Gastroesophageal sphincter (tissue), 3 donors: ENCODE measurements around the gene APOL1.

Experiments
- CTCF ChIP-seq, 4 experiments: fragments of 200-600 bp in 2 of 4; fragments of 450-650 bp in 2 of 4; sonication (generic) in 1 of 4; IDR thresholded peaks; one replicate each; pipeline ENCODE4 v1.5.1; 2017 to 2019; ENCODE audit warnings: antibody characterized with exemption in 4 of 4, mild to moderate bottlenecking in 2 of 4, moderate library complexity in 2 of 4
- EP300 ChIP-seq: sonication (generic); formaldehyde crosslinking; IDR thresholded peaks from one replicate; pipeline ENCODE4 v1.6.1; 2017; ENCODE audit warnings: antibody characterized with exemption, mild to moderate bottlenecking
- POLR2A ChIP-seq, 2 donors: fragments of 450-650 bp; IDR thresholded peaks; one replicate each; pipeline ENCODE4 v1.6.1; 2017; ENCODE audit warnings: antibody characterized with exemption in 2 of 2, mild to moderate bottlenecking in 2 of 2, moderate library complexity in 1 of 2
- POLR2AphosphoS5 ChIP-seq: sonication (generic); formaldehyde crosslinking; IDR thresholded peaks from one replicate; pipeline ENCODE4 v1.6.1; 2017; ENCODE audit warnings: antibody characterized with exemption

DNA sequence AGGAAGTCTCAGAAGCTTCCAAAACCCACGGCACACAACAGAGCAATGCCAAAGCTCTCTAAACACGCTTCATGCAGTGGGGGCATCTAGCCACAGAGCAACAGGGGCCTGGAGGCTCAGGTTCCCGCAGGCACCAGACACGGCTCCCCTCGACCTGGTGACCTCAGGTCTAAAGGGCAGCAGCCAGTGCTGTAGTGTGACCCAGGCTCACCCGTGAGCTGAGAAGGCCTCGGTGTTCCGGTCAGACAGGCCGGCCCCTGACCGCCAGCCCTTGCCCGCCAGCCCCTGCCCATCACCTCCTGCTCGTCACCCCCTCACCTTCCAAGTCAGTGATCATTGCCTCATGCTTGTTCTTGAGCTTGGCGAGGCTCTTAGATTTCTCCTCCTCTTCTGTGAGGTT lies 45.7 kb downstream of the APOL1 start:
- TF ChIP-seq CTCF (IDR thresholded peaks at IDR 0.05) = no peak
- TF ChIP-seq EP300 = no peak
- TF ChIP-seq POLR2A (IDR thresholded peaks at IDR 0.05) = no peak
- no peak for TF ChIP-seq POLR2AphosphoS5
